Erythroblast (primary cell): Measurements from ENCODE around the gene CREB5.

Source experiments
- DNase-seq, 2 experiments: peaks; one replicate each; lab custom pipeline; 2025; lab: John Stamatoyannopoulos, UW
- GATA1 ChIP-seq: IDR thresholded peaks from 2 replicates; pipeline ENCODE4 v1.6.1; 2011; ENCODE audit warnings: low read depth, mild to moderate bottlenecking, control low read depth, low read length, moderate library complexity
- POLR2A ChIP-seq: IDR thresholded peaks from 2 replicates; pipeline ENCODE4 v1.6.1; 2011; ENCODE audit warnings: mild to moderate bottlenecking, low read length

CREB5 gene

DNA sequence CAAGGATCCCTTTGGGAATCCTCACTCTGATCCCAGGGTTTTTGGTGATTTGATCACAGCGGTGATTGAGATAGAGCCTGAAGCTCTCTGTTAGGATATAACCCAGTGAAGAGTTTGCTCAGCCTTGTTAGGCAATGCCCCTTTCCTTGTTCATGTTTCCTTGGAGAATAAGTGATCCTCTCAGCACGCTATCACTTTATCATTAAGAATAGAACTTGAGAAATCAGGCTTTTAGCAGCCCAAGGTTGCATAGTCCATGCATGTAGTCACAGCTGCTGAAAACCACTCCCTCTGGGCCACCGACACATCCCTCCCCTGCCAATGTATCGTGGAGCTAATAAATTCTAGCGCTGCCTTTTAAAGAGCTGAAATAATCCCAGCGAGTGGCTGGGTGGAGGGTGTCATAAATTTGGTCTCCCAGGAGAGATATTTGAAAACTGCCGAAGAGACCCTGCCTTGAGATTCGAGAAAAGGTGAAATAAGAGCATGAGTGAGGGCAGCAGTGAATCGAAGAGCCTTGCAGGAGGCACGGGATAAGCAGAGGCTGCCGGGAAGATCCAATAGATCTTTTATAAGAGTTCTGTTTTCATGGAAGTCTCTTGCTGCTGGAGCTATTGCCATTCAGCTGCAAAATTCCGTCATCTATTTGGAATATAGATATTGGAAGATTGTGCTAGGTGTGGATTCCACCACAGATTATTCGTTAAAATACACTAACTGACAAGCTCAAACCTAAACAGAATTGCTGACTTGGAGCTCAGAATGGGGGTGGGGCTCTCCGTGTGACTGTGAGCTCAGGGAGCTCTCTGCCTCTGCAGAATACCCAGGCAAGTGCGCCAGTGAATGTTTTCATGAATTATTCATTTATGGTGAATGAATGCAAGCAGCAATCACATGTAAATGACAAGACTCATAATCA, 296.0 kb downstream of the CREB5 start:
- no peak for DNase-seq
- TF ChIP-seq POLR2A (no peak), GATA1 (no peak)

DNA sequence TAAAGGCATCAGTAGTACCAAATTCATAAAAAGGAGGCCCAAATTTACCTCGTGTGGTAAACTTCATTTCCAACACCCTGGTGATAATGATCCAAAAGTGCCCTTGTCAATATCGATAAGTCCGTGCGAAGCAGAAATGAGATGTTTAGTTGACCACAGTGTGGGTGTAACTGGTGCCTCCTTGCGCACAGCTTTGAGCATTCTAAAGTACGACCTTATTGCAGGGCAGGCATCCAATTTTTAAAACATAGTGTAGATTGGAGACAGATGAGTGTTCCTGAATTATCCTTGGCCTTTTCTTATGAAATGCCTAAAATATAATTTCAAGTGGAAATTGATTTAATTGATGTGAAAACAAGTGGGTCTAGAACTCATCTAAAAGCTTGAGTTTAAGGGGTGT, 297.4 kb downstream of the CREB5 start:
- TF ChIP-seq POLR2A (no peak), GATA1 (no peak)
- no peak for DNase-seq

DNA sequence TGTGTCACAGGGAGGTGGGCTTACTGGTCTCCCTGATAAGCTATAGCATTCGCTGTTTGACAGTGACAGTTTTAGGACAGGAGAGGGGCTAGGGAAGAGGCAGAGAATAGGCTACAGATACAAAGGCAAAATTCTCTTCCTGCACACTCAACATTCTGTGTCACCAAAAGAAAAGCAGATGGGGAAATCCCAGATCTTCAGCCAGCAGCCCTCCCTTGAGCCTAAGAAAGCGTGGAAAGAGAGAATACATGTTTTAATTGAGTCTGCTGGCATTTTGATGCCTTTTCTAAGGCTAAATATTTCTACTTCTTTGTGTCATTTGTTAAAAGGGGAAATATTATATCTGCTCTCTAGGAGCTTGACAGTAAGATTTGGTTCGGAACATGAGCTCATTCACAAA, 298.8 kb downstream of the CREB5 start:
- no peak for DNase-seq
- TF ChIP-seq GATA1 (no peak), POLR2A (no peak)

DNA sequence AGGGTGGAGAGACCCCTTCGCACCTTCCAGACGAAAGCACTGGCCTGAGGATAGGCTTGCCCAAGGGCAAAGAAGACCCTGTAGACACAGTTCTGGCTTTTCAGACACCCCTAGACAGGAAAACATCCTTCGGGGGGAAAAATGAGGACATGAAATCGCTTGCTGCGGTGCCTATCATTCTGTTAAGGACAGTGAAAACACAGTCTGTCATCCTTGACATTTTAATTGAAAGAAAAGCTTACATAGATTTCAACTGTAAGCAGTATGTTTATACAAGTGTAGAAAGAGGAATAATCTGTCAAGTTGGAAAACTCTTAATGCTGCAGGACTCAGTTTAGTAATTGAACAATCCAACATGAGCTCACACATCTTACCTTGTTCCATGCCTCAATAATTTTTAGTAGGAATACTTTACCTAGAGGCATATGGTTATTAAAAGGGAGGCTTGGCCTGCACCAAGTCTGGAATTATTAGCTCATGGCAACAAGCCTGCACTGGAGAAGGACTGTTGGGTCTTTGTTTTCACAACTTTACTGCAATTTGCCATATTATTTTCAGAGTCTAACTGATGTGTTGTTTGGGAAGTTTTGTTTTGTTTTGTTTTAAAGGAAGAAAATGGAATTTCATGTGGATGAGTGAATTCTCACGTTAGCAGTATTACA, 302.3 kb downstream of the CREB5 start:
- TF ChIP-seq GATA1: no peak
- no peak for TF ChIP-seq POLR2A
- DNase-seq: no peak

DNA sequence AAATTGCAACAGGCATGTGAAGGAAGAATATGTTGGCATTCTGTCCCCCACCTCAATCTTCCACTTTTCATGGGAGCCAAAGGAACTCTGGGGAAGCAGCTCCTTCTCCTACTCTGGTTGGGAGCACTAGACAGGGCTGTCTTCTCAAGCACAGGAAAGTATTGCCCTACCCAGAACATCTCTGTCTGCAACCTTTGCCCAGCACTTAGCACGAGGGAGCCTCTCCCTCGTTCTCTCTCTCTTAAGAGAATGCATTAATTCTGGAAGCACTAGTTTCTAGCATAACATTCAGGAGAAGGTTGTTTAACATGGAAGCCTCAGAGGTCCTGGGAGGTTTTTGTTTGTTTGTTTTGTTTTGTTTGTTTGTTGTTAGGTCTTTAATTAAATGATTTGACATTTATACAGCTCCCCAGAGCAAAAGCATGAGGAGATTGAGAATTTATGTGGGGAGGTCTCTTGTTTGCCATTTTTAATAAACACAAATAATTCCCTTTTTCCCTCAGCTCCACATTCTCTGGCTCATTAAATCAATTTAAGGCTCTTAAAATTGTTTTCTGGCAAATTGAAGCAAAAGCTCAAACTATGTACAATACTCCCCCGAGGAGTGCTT, 305.2 kb downstream of the CREB5 start:
- DNase-seq: no peak
- TF ChIP-seq GATA1: no peak
- no peak for TF ChIP-seq POLR2A

DNA sequence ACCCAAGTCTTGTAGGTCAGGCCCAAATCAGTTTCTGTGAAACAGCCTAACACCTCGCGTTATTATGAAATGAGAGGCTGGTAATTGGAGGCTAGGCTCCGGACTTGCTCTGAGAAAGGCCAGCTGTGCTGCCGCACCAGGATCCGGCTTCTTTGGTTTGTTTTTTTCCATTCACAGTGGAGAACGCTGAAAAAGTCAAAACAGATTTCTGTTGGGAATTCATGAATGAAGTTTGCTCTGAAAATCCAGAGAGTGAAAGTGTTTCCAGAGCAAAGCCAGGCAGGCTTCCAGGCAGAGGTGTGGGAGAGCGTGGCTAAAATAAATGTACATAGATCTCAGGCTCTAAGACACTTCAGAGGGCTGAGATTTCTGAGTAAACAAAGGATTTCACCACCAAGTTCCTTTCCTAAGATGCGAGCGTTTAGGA, 305.8 kb downstream of the CREB5 start:
- TF ChIP-seq POLR2A: no peak
- no peak for TF ChIP-seq GATA1
- DNase-seq: no peak

DNA sequence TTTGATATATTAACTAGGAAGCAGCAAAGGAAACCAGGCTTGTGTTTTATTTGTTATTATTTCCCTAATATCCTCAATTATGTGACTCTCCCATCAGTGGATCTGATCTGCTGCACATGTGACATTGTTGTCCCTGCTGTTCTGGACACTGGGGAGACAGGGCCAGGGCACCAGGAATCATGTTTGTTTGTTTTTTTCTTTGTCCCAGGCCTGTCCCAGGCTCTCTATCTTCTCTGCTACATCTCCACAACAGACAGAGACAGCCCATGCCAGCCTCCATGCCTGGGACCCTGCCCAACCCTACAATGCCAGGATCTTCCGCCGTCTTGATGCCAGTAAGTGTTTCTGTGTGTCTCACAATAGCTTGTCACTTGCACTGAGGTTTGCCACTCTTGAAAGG, 306.2 kb downstream of the CREB5 start:
- no peak for TF ChIP-seq POLR2A
- no peak for TF ChIP-seq GATA1
- DNase-seq: no peak

DNA sequence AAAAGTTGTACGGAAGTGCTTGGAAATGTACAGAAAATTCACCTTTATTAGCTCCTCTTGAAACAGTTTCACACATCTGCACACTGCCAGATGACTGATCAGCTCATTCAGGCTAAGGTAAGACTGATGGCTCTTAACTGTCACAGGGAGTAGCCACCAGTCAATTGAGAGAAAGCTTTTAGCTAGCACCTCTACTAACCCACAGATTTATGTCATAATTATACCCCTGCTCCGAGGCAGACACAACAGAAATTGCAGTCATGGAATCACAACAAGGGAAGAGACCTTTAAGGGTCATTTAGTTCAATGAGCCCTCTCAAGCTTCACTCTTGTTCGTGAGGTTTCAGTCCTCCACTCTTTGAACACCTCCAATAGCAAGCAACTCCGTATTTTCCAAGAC, 310.4 kb downstream of the CREB5 start:
- TF ChIP-seq POLR2A (no peak), GATA1 (no peak)
- no peak for DNase-seq

DNA sequence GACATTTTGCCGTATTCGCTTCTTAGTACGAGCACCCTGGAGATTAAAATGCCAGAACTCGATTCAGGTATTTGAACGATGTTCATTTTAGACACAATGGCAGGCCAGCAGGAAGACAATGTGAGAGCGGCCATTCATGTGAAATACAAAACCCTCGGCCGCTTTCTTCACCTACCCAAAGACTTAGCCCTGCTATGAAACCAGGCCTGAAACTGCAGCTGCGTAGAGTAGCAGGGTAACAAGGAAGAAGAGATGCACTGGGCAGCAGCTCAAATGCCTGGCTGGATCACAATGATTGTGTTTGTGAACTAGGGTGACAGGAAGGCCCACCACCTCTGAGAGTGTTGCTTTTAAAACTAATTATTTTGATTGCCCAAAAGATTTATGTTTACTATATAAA, 311.0 kb downstream of the CREB5 start:
- no peak for DNase-seq

DNA sequence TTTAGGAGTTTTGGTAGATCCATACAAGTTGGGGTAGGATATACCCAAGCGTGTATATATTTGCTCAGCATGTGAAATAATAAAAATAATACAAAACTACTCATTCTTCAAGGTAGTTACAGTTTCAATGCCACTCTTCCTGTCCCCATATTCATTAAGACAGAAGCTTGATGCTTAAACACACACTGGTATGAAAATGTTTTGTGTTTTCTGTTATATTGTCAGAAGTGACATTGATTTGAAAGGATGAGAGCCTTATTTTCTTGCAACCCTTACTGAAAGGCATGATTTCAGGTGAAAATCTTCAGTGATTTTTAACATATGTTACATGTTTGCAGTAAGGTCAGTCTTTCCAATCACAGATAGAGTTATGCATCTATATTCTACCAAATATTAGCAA, 312.2 kb downstream of the CREB5 start:
- TF ChIP-seq POLR2A: no peak
- no peak for TF ChIP-seq GATA1
- DNase-seq: no peak

More for the DNA sequence above, 311.0 kb downstream of the CREB5 start:
- TF ChIP-seq POLR2A (no peak), GATA1 (no peak)

DNA sequence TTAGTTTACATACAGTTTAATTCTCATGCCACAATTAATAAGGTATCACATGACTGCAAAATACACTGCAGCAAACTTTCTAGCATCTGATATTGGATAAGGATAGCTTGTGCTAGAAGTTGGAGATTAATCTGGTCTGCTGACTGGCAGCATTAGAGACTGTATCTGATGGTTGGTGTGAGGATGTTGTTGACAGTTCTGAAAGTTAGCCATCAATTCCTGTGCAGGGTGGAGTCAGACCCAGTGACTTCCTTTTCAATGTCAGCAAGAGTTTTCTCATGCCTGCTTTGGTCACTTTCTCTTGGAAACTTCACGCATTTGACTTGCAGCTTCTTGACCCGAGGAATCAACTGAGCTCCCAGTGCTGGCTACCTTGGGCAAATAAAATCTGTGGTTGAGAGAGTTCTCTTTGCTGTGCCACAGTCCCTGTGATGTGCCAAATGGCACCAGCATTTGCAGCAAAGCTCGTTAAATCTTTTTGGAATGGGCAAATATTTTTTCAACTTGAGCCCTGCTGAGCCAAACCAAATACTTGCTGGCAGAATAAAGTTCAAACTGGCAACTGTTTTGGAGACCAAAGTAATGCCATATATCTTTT, 312.8 kb downstream of the CREB5 start:
- DNase-seq: no peak
- TF ChIP-seq GATA1: no peak
- no peak for TF ChIP-seq POLR2A

DNA sequence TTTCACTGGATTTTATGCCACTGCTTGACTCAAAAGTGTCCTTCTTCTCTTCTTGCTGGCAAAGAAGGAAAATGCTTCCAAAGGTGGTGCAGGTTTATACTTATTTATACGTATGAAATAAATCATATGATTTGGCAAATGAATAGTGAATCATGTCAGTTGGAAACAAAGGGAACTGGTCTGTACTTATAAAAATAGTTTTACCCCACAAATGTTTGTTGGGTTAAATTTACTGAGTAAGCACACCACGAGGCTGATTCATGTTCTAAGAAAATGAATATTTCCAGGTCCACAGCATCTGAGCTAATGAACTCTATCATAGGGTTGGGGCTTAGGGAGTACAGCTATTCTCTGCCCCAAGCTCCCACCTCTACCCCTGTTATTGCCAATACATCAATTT, 313.6 kb downstream of the CREB5 start:
- DNase-seq: no peak
- TF ChIP-seq POLR2A (no peak), GATA1 (no peak)

DNA sequence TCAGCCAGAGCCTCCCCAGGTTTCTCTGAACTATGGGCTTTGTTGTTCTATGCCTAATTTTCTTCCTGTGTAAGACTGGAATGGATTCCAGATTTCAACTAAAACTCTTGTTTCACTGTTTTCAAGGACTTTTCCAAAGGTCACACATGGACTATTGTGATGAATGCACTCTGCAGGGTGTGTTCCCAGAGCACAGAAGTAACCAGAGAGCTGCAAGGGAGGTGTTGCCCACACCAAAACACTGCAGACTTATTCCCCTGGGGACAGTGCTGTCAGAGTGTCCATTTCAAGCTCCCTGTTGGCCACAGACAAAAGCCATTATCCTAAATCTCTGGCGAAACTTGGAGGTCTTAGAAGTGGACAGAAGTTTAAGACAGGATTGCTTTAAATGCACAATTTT, 314.2 kb downstream of the CREB5 start:
- no peak for DNase-seq
- TF ChIP-seq GATA1 (no peak), POLR2A (no peak)
